GM10847 (cell line): ENCODE data around the gene WNT3A.
A peak's percentile ranks its signal among the peaks of the same experiment; 100 is the strongest.

Experiments
- POLR2A ChIP-seq: IDR thresholded peaks from 2 replicates; pipeline ENCODE4 v1.6.1; 2011; ENCODE audit not compliant: insufficient read length; ENCODE audit errors: extremely low read depth

WNT3A gene

GRCh38 chr1:228082214-228082917 lies 75.6 kb downstream of the WNT3A start, which contains the start of gene ARF1:
ARF1 (plus strand) TSS chr1:228082708; CDS start chr1:228097115, 14,407 bp downstream.
- TF ChIP-seq POLR2A: peak; percentile 79

GRCh38 chr1:228082918-228083870 lies 76.4 kb downstream of the WNT3A start:
- TF ChIP-seq POLR2A: no peak

GRCh38 chr1:228083871-228084278 lies 77.1 kb downstream of the WNT3A start:
- no peak for TF ChIP-seq POLR2A

- no peak for TF ChIP-seq POLR2A
These were observed 77.5 kb downstream of the WNT3A start for GRCh38 chr1:228084325-228084724.

GRCh38 chr1:228084797-228085196 lies 78.0 kb downstream of the WNT3A start:
- no peak for TF ChIP-seq POLR2A

- TF ChIP-seq POLR2A: no peak
These were observed 78.6 kb downstream of the WNT3A start for GRCh38 chr1:228085287-228085951.

- no peak for TF ChIP-seq POLR2A
These were observed 81.0 kb downstream of the WNT3A start for GRCh38 chr1:228087771-228088251.

GRCh38 chr1:228088586-228089498 lies 82.0 kb downstream of the WNT3A start:
- TF ChIP-seq POLR2A: no peak

- TF ChIP-seq POLR2A: no peak
These were observed 83.0 kb downstream of the WNT3A start for GRCh38 chr1:228089519-228090380.

- no peak for TF ChIP-seq POLR2A
These were observed 83.8 kb downstream of the WNT3A start for GRCh38 chr1:228090613-228091081.

- TF ChIP-seq POLR2A: no peak
These were observed 84.3 kb downstream of the WNT3A start for GRCh38 chr1:228091084-228091483.

- no peak for TF ChIP-seq POLR2A
These were observed 85.7 kb downstream of the WNT3A start for GRCh38 chr1:228092342-228093049.
